Adipocyte (in vitro differentiated cells): ENCODE measurements around the gene AVPR2.

Experiments
- DNase-seq: peaks from one replicate; pipeline ENCODE4 v3.0.0-alpha.2; 2015; ENCODE audit warnings: low read depth
- H3K27me3 ChIP-seq: replicated peaks from 2 replicates; pipeline ENCODE4 v1.7.0; 2013; ENCODE audit warnings: mild to moderate bottlenecking, low read length, moderate library complexity; ENCODE audit not compliant: control insufficient read depth, insufficient read depth
- H3K36me3 ChIP-seq: 2 replicates; pipeline ENCODE4 v1.7.0; 2013; ENCODE audit warnings: low read length, mild to moderate bottlenecking, moderate library complexity; ENCODE audit not compliant: control insufficient read depth, insufficient read depth, severe bottlenecking
- H3K4me1 ChIP-seq: 2 replicates; pipeline ENCODE4 v1.7.0; 2013; ENCODE audit warnings: mild to moderate bottlenecking, low read length, moderate library complexity; ENCODE audit not compliant: control insufficient read depth, insufficient read depth
- H3K4me3 ChIP-seq: 2 replicates; pipeline ENCODE4 v1.7.0; 2013; ENCODE audit warnings: mild to moderate bottlenecking, low read length, moderate library complexity
- H3K9ac ChIP-seq: 2 replicates; pipeline ENCODE4 v1.7.0; 2013; ENCODE audit warnings: mild to moderate bottlenecking, low read length, moderate library complexity
- H3K9me3 ChIP-seq: 2 replicates; pipeline ENCODE4 v1.7.0; 2013; ENCODE audit warnings: mild to moderate bottlenecking, low read length, moderate library complexity; ENCODE audit not compliant: control insufficient read depth

Gene AVPR2

DNA sequence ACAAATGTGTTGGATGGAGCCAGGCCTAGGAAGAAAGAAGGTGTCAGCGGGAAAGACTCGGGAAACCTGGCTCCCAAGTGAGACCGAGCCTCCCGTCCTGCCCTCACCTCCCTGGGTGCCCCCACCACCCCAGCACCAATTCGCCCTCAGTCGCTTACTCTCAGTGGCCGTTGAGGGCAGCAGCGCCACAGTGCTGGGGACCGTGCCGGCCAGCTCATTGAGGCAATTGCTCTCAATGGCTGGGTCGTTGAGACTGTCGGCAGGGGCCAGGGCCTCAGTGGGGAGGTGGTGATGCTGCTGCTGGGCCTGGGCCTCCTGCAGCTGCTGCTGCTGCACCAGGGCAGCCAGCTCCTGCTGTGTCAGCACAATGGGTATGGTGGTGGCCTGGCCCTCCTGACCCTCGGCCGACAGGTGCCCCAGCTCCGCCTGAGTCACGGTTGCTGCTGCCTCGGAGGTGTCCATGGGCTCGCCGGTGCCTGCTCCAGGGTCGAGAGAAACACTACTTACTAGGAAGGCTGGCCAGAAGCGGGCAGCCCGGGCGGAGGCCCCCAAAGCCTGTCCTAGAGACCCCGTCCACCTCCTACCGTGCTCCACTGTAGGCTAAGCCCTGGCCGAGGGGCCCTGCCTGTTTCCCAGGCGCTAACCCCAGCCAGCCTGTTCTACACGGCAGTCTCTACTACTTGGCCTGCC, 47.4 kb downstream of the AVPR2 start:
- DNase-seq: no peak
- Histone ChIP-seq H3K36me3 (peaks cover 87% of the 10 kb centered on the region), H3K27me3 (no peaks in the 10 kb centered on the region), H3K4me3 (no peak overlapping the region), H3K9ac (no peak overlapping the region), H3K4me1 (no peaks in the 10 kb centered on the region), H3K9me3 (no peaks in the 10 kb centered on the region)

- H3K36me3 ChIP-seq: peaks cover 94% of the 10 kb centered on the region
These were observed 48.0 kb downstream of the AVPR2 start for GRCh38 chrX:153952373-153953026.

GRCh38 chrX:153953342-153953830, 48.9 kb downstream of the AVPR2 start:
- Histone ChIP-seq H3K9me3 (no peaks in the 10 kb centered on the region), H3K27me3 (no peaks in the 10 kb centered on the region), H3K4me3 (no peak overlapping the region)

More at GRCh38 chrX:153952373-153953026, 48.0 kb downstream of the AVPR2 start:
- DNase-seq: no peak
- Histone ChIP-seq H3K27me3 (no peaks in the 10 kb centered on the region), H3K9ac (no peak overlapping the region), H3K4me3 (no peak overlapping the region), H3K9me3 (no peaks in the 10 kb centered on the region), H3K4me1 (no peaks in the 10 kb centered on the region)

GRCh38 chrX:153953892-153954557, 49.6 kb downstream of the AVPR2 start:
- no peak for DNase-seq
- no peaks in the 10 kb centered on the region for H3K4me1 ChIP-seq
- no peaks in the 10 kb centered on the region for H3K9me3 ChIP-seq
- H3K4me3 ChIP-seq: no peak overlapping the region
- H3K9ac ChIP-seq: no peak overlapping the region
- H3K27me3 ChIP-seq: no peaks in the 10 kb centered on the region
- H3K36me3 ChIP-seq: peaks cover 95% of the 10 kb centered on the region

More at GRCh38 chrX:153953342-153953830, 48.9 kb downstream of the AVPR2 start:
- no peaks in the 10 kb centered on the region for H3K4me1 ChIP-seq
- peak; percentile 74 for DNase-seq
- H3K36me3 ChIP-seq: peaks cover 95% of the 10 kb centered on the region
- no peak overlapping the region for H3K9ac ChIP-seq

- Histone ChIP-seq H3K4me1 (no peaks in the 10 kb centered on the region), H3K9me3 (no peaks in the 10 kb centered on the region), H3K36me3 (peaks cover 97% of the 10 kb centered on the region), H3K4me3 (no peak overlapping the region), H3K27me3 (no peaks in the 10 kb centered on the region), H3K9ac (no peak overlapping the region)
- DNase-seq: no peak
These were observed 50.2 kb downstream of the AVPR2 start for GRCh38 chrX:153954558-153955227.

- no peak overlapping the region for H3K9ac ChIP-seq
- H3K4me1 ChIP-seq: no peaks in the 10 kb centered on the region
- no peak for DNase-seq
- H3K9me3 ChIP-seq: no peaks in the 10 kb centered on the region
- H3K4me3 ChIP-seq: no peak overlapping the region
- H3K36me3 ChIP-seq: peaks cover 97% of the 10 kb centered on the region
- no peaks in the 10 kb centered on the region for H3K27me3 ChIP-seq
These were observed 50.8 kb downstream of the AVPR2 start for GRCh38 chrX:153955228-153955732.

GRCh38 chrX:153956044-153956907, 51.8 kb downstream of the AVPR2 start:
- Histone ChIP-seq H3K36me3 (peaks cover 97% of the 10 kb centered on the region), H3K9me3 (no peaks in the 10 kb centered on the region), H3K27me3 (no peaks in the 10 kb centered on the region), H3K4me3 (no peak overlapping the region), H3K4me1 (no peaks in the 10 kb centered on the region), H3K9ac (no peak overlapping the region)
- no peak for DNase-seq
